HG03521 (cell line): ENCODE measurements around the gene SEMG1.

ENCODE experiments used
- ATAC-seq: cut with Tn5 transposase; IDR thresholded peaks from one replicate; pipeline ENCODE4 v1.9.1; 2021; ENCODE audit warnings: mild to moderate bottlenecking, moderate library complexity; ENCODE audit not compliant: unreplicated experiment

SEMG1 gene

DNA sequence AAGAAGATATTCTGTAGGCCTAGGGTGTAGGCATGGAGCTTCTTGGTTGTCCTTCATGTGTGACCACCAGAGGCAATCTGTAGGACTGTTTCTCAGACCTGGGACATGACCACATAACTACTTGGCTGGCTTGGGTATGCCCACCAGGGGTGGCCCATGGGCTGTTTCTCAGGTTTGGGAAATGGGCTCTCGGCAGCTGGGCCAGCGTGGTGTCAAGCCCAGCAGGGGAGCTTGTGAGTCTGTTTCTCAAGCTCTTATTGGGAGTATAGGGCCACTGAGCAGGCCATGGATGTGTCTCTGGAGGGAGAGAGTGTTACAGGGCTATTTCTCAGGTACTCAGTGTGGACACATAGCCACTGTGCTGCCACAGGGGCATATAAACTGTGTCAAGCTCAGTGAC lies 11.8 kb downstream of the SEMG1 start:
- no peak for ATAC-seq

GRCh38 chr20:45221076-45221475 lies 14.2 kb downstream of the SEMG1 start, which contains the start of gene SEMG2:
Gene SEMG2 (plus strand): TSS chr20:45221373. CDS start chr20:45221390, 17 bp downstream.
- ATAC-seq: no peak

GRCh38 chr20:45223136-45223535 lies 16.3 kb downstream of the SEMG1 start:
- ATAC-seq: no peak

GRCh38 chr20:45226287-45226686 lies 19.5 kb downstream of the SEMG1 start:
- no peak for ATAC-seq

DNA sequence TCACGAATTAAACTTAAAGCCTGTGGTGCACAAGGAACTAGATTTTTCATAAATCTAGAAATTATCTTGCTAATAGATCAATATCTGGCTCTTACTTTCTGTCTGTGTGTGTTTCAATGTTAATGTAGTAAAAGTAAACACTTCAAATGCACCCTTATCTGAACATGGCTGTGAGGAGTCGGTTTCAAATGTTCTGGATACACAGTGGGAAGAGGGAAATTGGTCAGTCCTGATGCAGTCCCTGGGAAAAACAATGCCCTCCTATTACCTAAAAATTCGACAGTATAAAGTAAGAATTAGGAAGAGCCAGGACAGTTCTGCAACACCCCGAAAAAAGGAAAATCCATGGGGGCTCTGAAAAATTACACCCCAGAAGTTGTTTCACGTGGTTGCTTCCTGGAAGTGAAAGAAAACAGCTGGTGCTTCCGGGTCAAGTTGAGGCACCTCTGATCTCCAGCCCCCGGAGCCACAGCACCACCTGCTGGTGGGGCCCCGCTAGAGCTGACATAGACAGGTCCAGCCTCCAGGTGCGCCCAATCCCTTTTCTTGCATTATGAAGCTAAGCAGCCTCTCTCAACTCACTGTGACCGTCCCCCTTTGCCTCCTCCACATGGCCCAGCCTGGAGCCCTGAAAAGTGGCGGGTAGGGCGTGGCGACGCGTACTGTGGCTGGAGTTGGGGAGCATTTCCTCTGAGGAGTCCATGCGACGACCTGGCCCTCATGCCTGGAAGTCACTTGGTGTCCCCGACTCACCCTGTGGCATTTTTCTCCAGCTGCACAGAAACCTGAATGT lies 22.6 kb downstream of the SEMG1 start:
- ATAC-seq: no peak

- no peak for ATAC-seq
These were observed 23.8 kb downstream of the SEMG1 start for GRCh38 chr20:45230631-45231030.

DNA sequence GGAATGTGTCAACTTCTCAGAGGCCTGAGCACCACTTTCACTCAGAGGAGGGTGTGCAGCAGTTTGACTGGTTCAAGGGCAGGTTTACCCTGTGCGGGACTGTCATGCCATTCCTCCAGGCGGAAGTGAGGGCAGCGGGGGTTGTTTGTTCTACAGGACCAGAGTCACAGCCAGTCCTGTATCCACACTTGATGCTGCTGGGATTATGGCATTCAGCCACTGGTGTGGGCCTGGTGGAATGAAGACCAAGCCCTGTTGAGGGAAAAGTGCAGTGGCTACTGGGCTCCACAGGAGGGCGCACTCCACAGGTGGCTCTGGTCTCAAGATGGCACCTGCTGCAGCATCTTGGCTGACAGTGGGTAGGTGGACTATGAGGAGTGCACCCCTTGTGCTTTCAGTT lies 29.2 kb downstream of the SEMG1 start:
- no peak for ATAC-seq

DNA sequence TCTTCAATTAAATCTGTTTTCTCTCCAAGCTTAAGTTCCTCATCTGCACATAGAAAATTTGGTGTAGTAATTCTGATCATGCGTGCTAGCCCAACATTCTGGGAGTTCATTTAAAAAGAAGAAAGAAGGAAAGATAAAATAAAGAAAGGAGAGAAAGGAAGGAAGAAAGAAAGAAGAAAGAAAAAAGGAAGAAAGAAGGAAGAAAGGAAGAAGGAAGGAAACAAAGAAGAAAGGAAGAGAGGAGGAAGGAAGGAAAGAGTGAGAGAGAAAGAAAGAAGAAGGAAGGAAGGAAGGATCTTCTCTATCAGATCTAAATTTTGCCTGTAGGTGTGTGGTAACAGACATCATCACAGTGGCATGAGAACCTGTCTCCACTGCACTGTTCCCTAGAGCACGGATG lies 31.3 kb downstream of the SEMG1 start:
- ATAC-seq: no peak

DNA sequence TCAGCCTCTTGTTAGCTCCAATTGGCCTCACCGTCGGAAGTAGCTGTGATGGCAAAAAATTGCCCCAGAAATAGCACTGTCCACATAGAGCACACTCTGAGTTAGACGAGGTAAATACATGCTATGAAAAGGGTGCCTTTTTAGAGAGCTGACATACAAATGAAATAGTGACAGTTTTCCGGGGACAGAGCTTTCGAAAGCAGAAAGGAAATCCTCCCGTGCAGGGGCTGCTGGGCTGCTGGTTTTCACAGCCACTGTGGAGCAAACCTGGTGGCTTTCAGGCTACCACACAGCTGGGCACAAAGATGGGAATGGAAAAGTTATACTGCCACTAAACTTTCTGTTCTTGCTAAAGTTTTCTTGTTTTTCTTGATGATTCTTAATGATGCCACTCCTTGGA lies 39.3 kb downstream of the SEMG1 start:
- no peak for ATAC-seq

DNA sequence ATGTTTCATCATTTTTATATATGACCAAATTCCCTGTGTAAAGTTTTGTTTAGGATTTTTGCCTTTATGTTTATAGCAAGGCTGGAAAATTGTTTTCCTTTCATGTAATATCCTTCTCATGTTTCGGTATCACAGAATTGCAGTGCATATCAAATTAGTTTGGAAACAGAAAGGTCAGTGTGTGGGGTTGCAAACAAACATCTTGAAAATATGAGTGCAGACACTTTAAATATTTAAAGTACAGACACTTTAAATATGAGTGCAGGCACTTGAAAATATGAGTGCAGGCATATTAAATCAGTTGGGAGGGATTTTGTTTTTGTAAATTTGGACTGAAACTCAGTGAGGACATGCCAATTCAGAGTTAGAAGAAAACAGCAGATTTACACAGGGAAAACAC lies 41.0 kb downstream of the SEMG1 start:
- ATAC-seq: no peak

GRCh38 chr20:45248609-45249008 lies 41.8 kb downstream of the SEMG1 start:
- no peak for ATAC-seq

- ATAC-seq: no peak
These were observed 45.2 kb downstream of the SEMG1 start for GRCh38 chr20:45251884-45252560.

- no peak for ATAC-seq
These were observed 46.4 kb downstream of the SEMG1 start for GRCh38 chr20:45253261-45253660.

GRCh38 chr20:45254383-45255262 lies 47.8 kb downstream of the SEMG1 start, which contains the start of gene SLPI:
Gene SLPI (minus strand): TSS chr20:45254564. CDS start chr20:45254543, 21 bp downstream.
- no peak for ATAC-seq

- no peak for ATAC-seq
These were observed 50.3 kb downstream of the SEMG1 start for GRCh38 chr20:45257161-45257560.

DNA sequence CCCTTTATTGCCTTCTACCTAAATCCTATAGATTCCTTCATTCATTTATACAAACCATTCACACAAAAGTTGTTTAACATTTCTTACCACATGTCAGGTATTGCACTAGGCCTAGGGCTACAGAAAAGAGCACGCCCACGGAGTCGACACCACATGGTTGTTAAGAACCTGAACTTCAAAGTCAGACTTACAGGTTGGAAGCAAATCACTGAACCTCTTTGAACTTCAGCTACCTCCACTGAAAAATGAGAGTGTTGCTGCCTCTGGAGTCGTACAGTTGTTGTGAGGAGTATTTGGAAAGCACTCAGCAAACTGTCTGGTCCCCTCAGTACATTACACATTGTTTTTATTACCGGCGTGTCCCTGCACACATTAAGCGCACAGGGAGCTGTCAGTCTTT lies 50.9 kb downstream of the SEMG1 start:
- no peak for ATAC-seq

- ATAC-seq: no peak
These were observed 51.4 kb downstream of the SEMG1 start for GRCh38 chr20:45258259-45258658.

GRCh38 chr20:45258664-45259063 lies 51.8 kb downstream of the SEMG1 start:
- no peak for ATAC-seq
